Measurements from ENCODE around the gene CUL5.

DNA sequence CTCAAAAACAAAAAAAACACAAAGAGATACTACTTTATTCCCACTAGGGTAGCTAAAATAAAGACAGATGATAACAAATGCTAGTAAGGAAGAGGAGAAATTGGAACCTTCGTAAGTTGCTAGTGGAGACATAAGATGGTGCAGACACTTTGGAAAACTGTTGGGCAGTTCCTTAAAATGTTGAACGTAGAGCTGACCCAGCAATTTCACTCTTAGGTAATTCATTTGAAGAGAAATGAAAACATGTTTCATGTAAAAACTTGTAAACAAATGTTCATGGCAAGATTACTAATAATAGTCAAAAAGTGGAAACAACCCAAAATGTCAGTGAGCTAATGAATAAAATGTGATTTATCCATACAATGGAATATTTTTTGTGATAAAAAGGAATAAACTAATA, 83.4 kb downstream of the CUL5 start:
- TF ChIP-seq, protein P1, sequence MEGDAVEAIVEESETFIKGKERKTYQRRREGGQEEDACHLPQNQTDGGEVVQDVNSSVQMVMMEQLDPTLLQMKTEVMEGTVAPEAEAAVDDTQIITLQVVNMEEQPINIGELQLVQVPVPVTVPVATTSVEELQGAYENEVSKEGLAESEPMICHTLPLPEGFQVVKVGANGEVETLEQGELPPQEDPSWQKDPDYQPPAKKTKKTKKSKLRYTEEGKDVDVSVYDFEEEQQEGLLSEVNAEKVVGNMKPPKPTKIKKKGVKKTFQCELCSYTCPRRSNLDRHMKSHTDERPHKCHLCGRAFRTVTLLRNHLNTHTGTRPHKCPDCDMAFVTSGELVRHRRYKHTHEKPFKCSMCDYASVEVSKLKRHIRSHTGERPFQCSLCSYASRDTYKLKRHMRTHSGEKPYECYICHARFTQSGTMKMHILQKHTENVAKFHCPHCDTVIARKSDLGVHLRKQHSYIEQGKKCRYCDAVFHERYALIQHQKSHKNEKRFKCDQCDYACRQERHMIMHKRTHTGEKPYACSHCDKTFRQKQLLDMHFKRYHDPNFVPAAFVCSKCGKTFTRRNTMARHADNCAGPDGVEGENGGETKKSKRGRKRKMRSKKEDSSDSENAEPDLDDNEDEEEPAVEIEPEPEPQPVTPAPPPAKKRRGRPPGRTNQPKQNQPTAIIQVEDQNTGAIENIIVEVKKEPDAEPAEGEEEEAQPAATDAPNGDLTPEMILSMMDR (IDR thresholded peaks at IDR 0.05; ENCODE audit: insufficient read depth, low read length, poor library complexity, severe bottlenecking): no peak
- TF ChIP-seq EZH2phosphoT487 (conservative IDR thresholded peaks at IDR 0.05; ENCODE audit: low read length): no peak
